Upper lobe of left lung (tissue), 4 donors: ENCODE measurements around the gene GLMP.

Experiments used
- CTCF ChIP-seq, 6 experiments: fragments of 450-650 bp in 4 of 6; fragments of 200-600 bp in 2 of 6; sonication (generic) in 2 of 6; IDR thresholded peaks; one replicate each; pipeline ENCODE4 v1.5.1; 2016 to 2019; ENCODE audit warnings: antibody characterized with exemption in 6 of 6
- EP300 ChIP-seq, 4 donors: sonication (generic); formaldehyde crosslinking; IDR thresholded peaks; one replicate each; pipeline ENCODE4 v1.5.1; 2017; ENCODE audit warnings: antibody characterized with exemption in 4 of 4, control low read depth in 2 of 4
- POLR2AphosphoS5 ChIP-seq, 2 donors: sonication (generic); formaldehyde crosslinking; IDR thresholded peaks; one replicate each; pipeline ENCODE4 v1.5.1; 2017; ENCODE audit warnings: antibody characterized with exemption in 2 of 2

DNA sequence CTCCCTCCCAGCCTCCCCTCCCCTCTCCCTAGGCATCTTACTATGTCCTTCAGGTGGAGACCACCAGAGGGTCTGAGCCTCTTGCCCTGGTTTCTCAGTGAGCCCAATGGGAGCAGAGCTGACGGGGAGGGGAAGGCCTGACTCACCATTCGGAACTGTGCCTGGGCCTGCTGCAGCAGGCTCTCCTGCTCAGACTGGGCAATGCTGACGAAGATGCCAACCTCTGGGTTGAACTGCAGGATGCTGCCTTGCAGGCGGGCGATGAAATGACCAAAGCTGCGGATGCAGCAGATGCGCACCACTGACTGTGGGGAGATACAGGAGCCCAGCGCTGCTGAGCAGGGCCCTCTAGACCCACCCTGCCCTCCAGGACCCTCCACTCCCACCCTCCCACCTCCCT lies 36.6 kb downstream of the GLMP start:
- TF ChIP-seq EP300 (IDR thresholded peaks at IDR 0.05) (no peak), CTCF (IDR thresholded peaks at IDR 0.05) (no peak), POLR2AphosphoS5 (IDR thresholded peaks at IDR 0.05) (no peak)
